COLO668 (cell line): Measurements from ENCODE around the gene DNAJC16.
"Not testable (repeated sequence)": the region's sequence is repeated elsewhere in the genome, so short reads cannot be mapped to it uniquely, and the experiment has no call there.

ENCODE experiments used
- DNase-seq: peaks from one replicate; lab custom pipeline; 2025; ENCODE audit not compliant: unreplicated experiment; lab: John Stamatoyannopoulos, UW

The DNAJC16 gene

GRCh38 chr1:15506831-15507230, 19.8 kb upstream of the DNAJC16 start:
- no peak for DNase-seq

GRCh38 chr1:15507278-15507677, 19.4 kb upstream of the DNAJC16 start:
- DNase-seq, result no peak

- no peak for DNase-seq
These were observed 17.8 kb upstream of the DNAJC16 start for GRCh38 chr1:15508700-15509487.

- DNase-seq, result no peak
These were observed 17.1 kb upstream of the DNAJC16 start for GRCh38 chr1:15509586-15509985.

- DNase-seq, result no peak
These were observed 15.8 kb upstream of the DNAJC16 start for GRCh38 chr1:15510611-15511405.

GRCh38 chr1:15513192-15513591, 13.5 kb upstream of the DNAJC16 start:
- no peak for DNase-seq

- no peak for DNase-seq
These were observed 12.7 kb upstream of the DNAJC16 start for GRCh38 chr1:15513919-15514318.

GRCh38 chr1:15514557-15514956, 12.1 kb upstream of the DNAJC16 start:
- DNase-seq, result not testable (repeated sequence)

GRCh38 chr1:15515022-15515663, 11.5 kb upstream of the DNAJC16 start:
- DNase-seq, result no peak

- no peak for DNase-seq
These were observed 7.0 kb upstream of the DNAJC16 start for GRCh38 chr1:15519625-15520024.

- not testable (repeated sequence) for DNase-seq
These were observed 5.3 kb upstream of the DNAJC16 start for GRCh38 chr1:15521206-15521906.

- no peak for DNase-seq
These were observed 4.1 kb upstream of the DNAJC16 start for GRCh38 chr1:15522551-15522950.

GRCh38 chr1:15523104-15524020, 3.3 kb upstream of the DNAJC16 start:
- no peak for DNase-seq

GRCh38 chr1:15524021-15524282, 2.7 kb upstream of the DNAJC16 start, which contains the start of gene CASP9:
CASP9 (minus strand) TSS chr1:15524215; CDS start chr1:15524200, 15 bp downstream.
- DNase-seq, result no peak

- peak; percentile 100 for DNase-seq
These were observed 2.2 kb upstream of the DNAJC16 start for GRCh38 chr1:15524283-15525049.

GRCh38 chr1:15525050-15526020, 1.3 kb upstream of the DNAJC16 start:
- peak; percentile 33 for DNase-seq

- DNase-seq, result no peak
These were observed 593 bp upstream of the DNAJC16 start for GRCh38 chr1:15526021-15526489.

- no peak for DNase-seq
These were observed 4.4 kb downstream of the DNAJC16 start for GRCh38 chr1:15531003-15531402.
